DND-41 (cell line): ENCODE measurements around the gene HDAC10.

Source experiments
- ATAC-seq: fragments of 200-7000 bp; cut with Tn5 transposase; 3 replicates; pipeline ENCODE4 v1.9.1; 2021; ENCODE audit warnings: low read depth; ENCODE audit not compliant: insufficient read depth
- DNase-seq: peaks from one replicate; pipeline ENCODE4 v3.0.0-alpha.2; 2020
- H2AFZ ChIP-seq: 2 replicates; pipeline ENCODE4 v1.6.0; 2012; ENCODE audit warnings: low read depth, low read length
- H3K27ac ChIP-seq: 2 replicates; pipeline ENCODE4 v1.5.1; 2012; ENCODE audit warnings: low read length, inconsistent platforms
- H3K27me3 ChIP-seq: fragments of 200-600 bp; sonication (generic); 2 replicates; pipeline ENCODE4 v1.6.0; 2012; ENCODE audit warnings: low read length, mild to moderate bottlenecking, inconsistent platforms; ENCODE audit not compliant: insufficient read depth, poor library complexity
- H3K36me3 ChIP-seq: 2 replicates; pipeline ENCODE4 v1.5.1; 2012; ENCODE audit warnings: low read length, inconsistent platforms; ENCODE audit not compliant: insufficient read depth
- H3K4me1 ChIP-seq: 2 replicates; pipeline ENCODE4 v1.5.1; 2012; ENCODE audit warnings: mild to moderate bottlenecking, low read length; ENCODE audit not compliant: insufficient read depth
- H3K4me2 ChIP-seq: 2 replicates; pipeline ENCODE4 v1.6.0; 2012; ENCODE audit warnings: mild to moderate bottlenecking, moderate library complexity, low read length, inconsistent platforms; ENCODE audit not compliant: insufficient read depth
- H3K4me3 ChIP-seq, 2 experiments: fragments of 200-600 bp in 1 of 2; shearing (Covaris generic) in 1 of 2; 2 replicates each; pipeline ENCODE4 v1.5.1; 2012 to 2016; ENCODE audit warnings: inconsistent platforms in 2 of 2, low read length in 2 of 2, mild to moderate bottlenecking in 2 of 2, low read depth in 1 of 2, moderate library complexity in 1 of 2
- H3K79me2 ChIP-seq: 2 replicates; pipeline ENCODE4 v1.6.0; 2012; ENCODE audit warnings: low read length, inconsistent platforms; ENCODE audit not compliant: insufficient read depth
- H3K9ac ChIP-seq: 2 replicates; pipeline ENCODE4 v1.6.0; 2012; ENCODE audit warnings: low read depth, mild to moderate bottlenecking, inconsistent platforms, low read length, moderate library complexity
- H3K9me3 ChIP-seq: 2 replicates; pipeline ENCODE4 v1.5.1; 2012; ENCODE audit warnings: low read length, moderate library complexity, mild to moderate bottlenecking, inconsistent platforms; ENCODE audit not compliant: insufficient read depth, severe bottlenecking
- H4K20me1 ChIP-seq: 2 replicates; pipeline ENCODE4 v1.6.0; 2012; ENCODE audit warnings: low read length; ENCODE audit not compliant: insufficient read depth
- EZH2 ChIP-seq: IDR thresholded peaks from 3 replicates; pipeline ENCODE4 v1.6.1; 2012; ENCODE audit warnings: borderline replicate concordance, low read depth, mild to moderate bottlenecking, moderate library complexity, low read length, inconsistent platforms; ENCODE audit not compliant: severe bottlenecking
- TF ChIP-seq, protein P1 (sequence below): IDR thresholded peaks from 2 replicates; pipeline ENCODE4 v1.5.1; 2012; ENCODE audit warnings: borderline replicate concordance, low read length, moderate library complexity, mild to moderate bottlenecking; ENCODE audit not compliant: poor library complexity, severe bottlenecking; ENCODE audit errors: extremely low read depth

HDAC10 gene

DNA sequence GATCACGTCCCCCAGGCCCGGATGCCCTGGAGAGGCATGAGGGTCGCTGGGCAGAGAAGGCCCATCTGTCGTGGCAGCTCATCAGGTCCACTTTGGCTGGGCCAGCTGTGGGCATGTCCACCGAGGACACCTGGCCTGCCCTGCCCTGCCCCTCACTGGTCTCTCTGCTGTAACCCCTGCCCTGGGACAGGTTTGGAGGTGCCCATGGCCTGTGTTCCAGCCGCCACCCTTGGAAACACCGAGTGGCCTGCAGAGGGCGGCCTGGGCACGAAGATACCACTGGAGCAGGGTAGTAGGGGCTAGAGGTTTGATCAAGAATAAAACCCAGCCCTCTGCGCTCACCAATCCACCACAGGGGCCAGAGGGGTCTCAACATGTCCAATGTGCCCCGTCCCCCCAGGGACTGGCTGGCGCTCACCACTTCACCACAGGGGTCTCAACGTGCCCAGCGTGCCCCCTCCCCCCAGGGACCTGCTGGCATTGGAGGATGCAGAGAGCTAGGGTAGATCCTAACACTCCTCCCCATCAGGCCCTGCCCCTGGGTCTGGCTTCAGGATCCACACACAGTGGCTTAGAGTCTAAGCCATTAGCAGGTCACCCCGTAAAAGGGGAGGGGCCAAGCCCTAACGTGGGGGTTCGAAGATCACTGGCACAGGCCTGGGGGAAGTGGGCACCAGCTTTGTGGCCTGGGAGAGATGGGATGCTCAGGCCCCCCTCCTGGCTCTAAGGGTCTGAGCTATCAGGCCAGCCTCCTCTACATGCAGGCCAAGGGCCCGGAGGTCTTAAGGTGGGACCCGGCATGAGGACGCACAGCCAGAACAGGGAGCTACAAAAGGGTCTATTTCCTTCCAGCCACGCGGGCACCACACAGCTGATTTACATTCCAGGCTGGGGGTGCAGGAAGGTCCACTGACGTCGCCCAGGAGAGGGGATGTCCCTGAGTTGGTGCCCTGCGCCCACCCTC is 1.3 kb upstream of the HDAC10 start:
- peaks cover 32% of the 10 kb centered on the region for H3K36me3 ChIP-seq
- peak overlapping the region; percentile 100 for H3K9ac ChIP-seq
- ATAC-seq (peak; percentile 43), DNase-seq (peak; percentile 64)
- H3K27ac ChIP-seq, result no peak overlapping the region
- peak overlapping the region in 1 of 2 experiments; percentile 100; a peak in 1 of 4 replicates for H3K4me3 ChIP-seq
- peak overlapping the region; percentile 100 for H3K4me2 ChIP-seq
- no peaks in the 10 kb centered on the region for H3K9me3 ChIP-seq
- H3K27me3 ChIP-seq, result no peaks in the 10 kb centered on the region
- 0 out of 2 replicates have a peak overlapping the region, but pooled peaks have one; percentile 98 for H2AFZ ChIP-seq
- H3K79me2 ChIP-seq, result peaks cover 21% of the 10 kb centered on the region
- TF ChIP-seq EZH2, result no peak
- TF ChIP-seq, protein P1, sequence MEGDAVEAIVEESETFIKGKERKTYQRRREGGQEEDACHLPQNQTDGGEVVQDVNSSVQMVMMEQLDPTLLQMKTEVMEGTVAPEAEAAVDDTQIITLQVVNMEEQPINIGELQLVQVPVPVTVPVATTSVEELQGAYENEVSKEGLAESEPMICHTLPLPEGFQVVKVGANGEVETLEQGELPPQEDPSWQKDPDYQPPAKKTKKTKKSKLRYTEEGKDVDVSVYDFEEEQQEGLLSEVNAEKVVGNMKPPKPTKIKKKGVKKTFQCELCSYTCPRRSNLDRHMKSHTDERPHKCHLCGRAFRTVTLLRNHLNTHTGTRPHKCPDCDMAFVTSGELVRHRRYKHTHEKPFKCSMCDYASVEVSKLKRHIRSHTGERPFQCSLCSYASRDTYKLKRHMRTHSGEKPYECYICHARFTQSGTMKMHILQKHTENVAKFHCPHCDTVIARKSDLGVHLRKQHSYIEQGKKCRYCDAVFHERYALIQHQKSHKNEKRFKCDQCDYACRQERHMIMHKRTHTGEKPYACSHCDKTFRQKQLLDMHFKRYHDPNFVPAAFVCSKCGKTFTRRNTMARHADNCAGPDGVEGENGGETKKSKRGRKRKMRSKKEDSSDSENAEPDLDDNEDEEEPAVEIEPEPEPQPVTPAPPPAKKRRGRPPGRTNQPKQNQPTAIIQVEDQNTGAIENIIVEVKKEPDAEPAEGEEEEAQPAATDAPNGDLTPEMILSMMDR, result peak; percentile 77
- H4K20me1 ChIP-seq, result peaks cover 23% of the 10 kb centered on the region
- H3K4me1 ChIP-seq, result peaks cover 28% of the 10 kb centered on the region

DNA sequence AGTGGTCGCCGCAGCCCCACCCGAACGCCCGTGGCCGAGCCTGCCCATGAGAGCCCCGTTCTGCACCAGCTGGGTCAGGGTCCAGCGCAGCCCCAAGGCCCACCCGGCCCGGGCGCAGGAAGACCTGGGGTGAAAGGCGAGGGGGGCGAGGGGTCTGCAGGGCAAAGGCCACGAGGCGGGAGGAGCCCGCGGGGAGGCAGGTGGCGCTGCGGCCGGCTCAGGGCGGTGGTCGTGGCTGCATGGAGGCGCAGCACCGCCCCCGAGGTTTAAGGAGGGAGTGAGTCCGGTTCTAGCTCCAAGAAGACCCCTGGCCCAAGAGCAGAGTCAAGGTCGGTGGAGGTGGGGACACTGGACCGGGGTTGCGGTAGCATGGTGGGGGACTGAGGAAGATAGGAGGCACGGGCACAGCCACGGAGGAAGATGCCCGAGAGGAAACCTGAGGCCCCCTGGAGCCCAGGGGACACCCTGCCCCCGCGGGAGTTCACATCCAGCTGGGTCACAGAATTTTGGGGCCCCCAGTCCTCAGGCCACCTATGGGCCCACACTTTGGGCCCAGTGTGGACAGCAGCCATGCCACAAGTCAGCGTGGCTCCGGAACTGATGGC is 514 bp upstream of the HDAC10 start:
- TF ChIP-seq, protein P1, result no peak
- TF ChIP-seq EZH2, result no peak
- ATAC-seq, result no peak
- Histone ChIP-seq H3K4me3 (peak overlapping the region in 1 of 2 experiments; percentile 100; a peak in 2 of 4 replicates), H3K4me1 (peaks cover 31% of the 10 kb centered on the region), H2AFZ (peak overlapping the region; percentile 98), H4K20me1 (peaks cover 26% of the 10 kb centered on the region), H3K36me3 (peaks cover 35% of the 10 kb centered on the region), H3K27ac (peak overlapping the region; percentile 56), H3K4me2 (peak overlapping the region; percentile 100), H3K9ac (peak overlapping the region; percentile 100), H3K9me3 (no peaks in the 10 kb centered on the region), H3K79me2 (peaks cover 24% of the 10 kb centered on the region), H3K27me3 (no peaks in the 10 kb centered on the region)
- no peak for DNase-seq

DNA sequence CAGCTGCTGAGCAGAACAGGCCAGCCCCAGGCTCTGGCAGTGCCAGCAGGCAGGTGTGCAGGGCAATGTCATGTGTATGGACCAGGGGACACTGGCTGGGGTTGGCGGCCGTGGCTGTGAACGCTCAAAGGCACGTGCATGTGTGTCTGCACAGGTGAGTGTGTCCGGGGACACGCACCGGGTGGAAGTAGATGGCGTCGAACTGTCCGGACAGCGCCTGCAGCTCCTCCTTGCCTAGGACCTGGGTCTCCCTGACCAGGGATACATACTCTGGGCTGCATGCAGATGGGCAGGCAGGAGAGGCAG is 863 bp downstream of the HDAC10 start:
- H3K4me3 ChIP-seq, result peak overlapping the region; percentile 96 to 100; a peak in 3 of 4 replicates
- peak overlapping the region; percentile 86 for H3K27ac ChIP-seq
- no peaks in the 10 kb centered on the region for H3K9me3 ChIP-seq
- H3K79me2 ChIP-seq, result peaks cover 38% of the 10 kb centered on the region
- no peak for TF ChIP-seq EZH2
- TF ChIP-seq, protein P1, result no peak
- H4K20me1 ChIP-seq, result peaks cover 35% of the 10 kb centered on the region
- H2AFZ ChIP-seq, result no peak overlapping the region
- DNase-seq (no peak), ATAC-seq (no peak)
- peaks cover 49% of the 10 kb centered on the region for H3K36me3 ChIP-seq
- H3K4me1 ChIP-seq, result peaks cover 44% of the 10 kb centered on the region
- peak overlapping the region; percentile 100 for H3K4me2 ChIP-seq
- H3K9ac ChIP-seq, result peak overlapping the region; percentile 100
- H3K27me3 ChIP-seq, result no peaks in the 10 kb centered on the region
